Measurements from ENCODE around the gene TMEM129.

Gene TMEM129

GRCh38 chr4:1721003-1721665 lies at the start of gene TMEM129, which contains the start of gene TACC3:
TSS of gene TMEM129 (minus strand) at chr4:1721323. CDS start at chr4:1720837, 486 bp downstream.
TSS of gene TACC3 (plus strand) at chr4:1721521. CDS start at chr4:1723422, 1,901 bp downstream.
- peak; percentile 96 to 98 for DNase-seq

- no peak for DNase-seq
These were observed 49.7 kb upstream of the TMEM129 start for GRCh38 chr4:1770791-1771231.

DNA sequence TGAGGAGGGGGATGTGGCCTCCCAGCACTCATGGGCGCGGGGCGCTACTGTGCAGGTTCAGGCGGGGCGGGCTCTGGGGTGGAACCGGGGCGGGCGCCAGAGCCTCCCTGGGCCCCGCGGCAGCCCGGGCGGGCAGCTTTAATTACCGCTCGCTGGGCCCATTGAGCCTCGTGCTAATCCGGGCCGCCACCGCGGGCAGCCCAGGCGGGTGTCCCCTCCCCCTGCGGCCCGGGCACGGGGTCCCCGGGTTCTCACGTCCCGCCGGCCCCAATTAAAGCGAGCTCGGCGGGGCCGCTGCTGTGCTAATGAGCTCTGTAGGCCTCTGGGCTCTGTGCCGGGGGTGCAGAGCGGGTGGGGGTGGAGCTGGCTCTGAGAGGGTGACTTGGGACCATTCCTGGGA lies 49.1 kb upstream of the TMEM129 start:
- no peak for DNase-seq

DNA sequence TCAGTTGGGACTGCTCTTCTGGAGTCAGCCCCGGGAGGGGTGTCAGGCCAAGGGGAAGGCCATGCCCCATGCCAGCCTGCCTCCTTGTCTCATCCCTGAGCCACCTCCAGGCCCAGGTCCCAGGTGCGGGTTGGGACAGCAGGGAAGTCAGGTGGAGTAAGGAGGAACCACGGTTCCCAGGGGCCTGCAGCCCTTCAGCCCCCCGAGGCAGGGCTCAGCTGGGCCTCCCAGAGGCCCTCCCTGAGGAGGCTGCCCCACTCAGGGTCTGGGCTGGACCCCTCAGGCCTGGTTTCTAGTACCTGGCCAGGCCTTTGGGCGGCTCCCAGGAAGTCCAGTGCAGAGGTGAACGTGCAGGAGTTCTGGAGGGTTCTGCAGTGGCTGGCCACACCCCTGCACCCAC lies 48.6 kb upstream of the TMEM129 start:
- no peak for DNase-seq

GRCh38 chr4:1768367-1769034 lies 47.4 kb upstream of the TMEM129 start:
- no peak for DNase-seq

DNA sequence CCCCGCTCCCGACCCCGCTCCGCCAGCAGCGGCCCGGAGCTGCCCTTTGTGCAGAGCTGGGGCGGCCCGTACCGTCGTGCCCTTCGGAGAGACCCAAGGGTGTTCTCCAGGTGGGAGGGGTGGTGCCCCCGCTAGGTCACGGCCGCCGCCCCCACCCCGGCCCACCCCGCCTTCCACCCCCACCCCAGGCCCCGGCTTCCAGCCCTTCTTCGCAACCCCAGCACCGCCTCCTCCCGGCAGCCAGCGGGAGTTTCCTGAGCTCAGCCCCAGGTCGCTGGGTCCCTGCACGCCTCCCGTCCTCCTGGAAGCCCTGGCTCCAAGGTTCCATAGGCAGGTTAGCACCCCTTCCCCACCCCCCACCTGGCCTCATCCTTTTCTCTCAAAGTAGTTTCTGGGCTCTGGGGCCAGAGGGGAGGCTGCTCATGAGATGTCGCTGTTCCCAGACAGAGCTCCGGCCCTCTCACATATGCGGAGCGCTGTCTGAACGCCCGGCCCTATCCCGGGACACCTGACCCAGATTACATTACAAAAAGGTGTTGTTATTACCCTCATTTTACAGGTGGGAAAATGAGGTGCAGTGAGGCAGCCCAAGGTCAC lies 46.7 kb upstream of the TMEM129 start:
- peak in 1 of 2 donors; percentile 26 for DNase-seq

- DNase-seq = peak in 1 of 2 donors; percentile 25
These were observed 46.1 kb upstream of the TMEM129 start for GRCh38 chr4:1767061-1767769.

- DNase-seq = no peak
These were observed 45.3 kb upstream of the TMEM129 start for GRCh38 chr4:1766106-1767060.

GRCh38 chr4:1765409-1766072 lies 44.4 kb upstream of the TMEM129 start:
- DNase-seq = no peak

DNA sequence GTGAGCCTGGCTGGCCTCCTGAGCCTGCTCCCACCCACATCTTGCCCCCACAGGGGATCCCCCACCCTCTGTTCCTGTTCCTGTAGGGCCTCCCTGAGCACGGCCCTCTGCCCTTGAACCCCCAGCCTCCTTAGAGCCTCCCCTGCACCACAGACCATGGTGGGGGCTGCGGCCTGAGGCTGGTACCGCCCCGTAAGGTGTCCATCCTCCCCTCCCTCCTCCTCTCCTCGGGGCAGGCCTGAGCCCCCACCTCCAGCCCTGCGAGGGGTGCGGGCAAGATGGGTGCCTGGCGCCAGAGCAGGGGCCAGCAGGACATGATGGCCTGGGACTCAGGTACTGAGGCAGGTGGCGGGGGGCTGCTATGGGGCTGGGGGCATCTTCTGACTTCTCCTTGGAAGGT lies 43.5 kb upstream of the TMEM129 start:
- DNase-seq = no peak

GRCh38 chr4:1763550-1764080 lies 42.5 kb upstream of the TMEM129 start:
- DNase-seq = no peak

GRCh38 chr4:1763070-1763549 lies 42.0 kb upstream of the TMEM129 start:
- no peak for DNase-seq

DNA sequence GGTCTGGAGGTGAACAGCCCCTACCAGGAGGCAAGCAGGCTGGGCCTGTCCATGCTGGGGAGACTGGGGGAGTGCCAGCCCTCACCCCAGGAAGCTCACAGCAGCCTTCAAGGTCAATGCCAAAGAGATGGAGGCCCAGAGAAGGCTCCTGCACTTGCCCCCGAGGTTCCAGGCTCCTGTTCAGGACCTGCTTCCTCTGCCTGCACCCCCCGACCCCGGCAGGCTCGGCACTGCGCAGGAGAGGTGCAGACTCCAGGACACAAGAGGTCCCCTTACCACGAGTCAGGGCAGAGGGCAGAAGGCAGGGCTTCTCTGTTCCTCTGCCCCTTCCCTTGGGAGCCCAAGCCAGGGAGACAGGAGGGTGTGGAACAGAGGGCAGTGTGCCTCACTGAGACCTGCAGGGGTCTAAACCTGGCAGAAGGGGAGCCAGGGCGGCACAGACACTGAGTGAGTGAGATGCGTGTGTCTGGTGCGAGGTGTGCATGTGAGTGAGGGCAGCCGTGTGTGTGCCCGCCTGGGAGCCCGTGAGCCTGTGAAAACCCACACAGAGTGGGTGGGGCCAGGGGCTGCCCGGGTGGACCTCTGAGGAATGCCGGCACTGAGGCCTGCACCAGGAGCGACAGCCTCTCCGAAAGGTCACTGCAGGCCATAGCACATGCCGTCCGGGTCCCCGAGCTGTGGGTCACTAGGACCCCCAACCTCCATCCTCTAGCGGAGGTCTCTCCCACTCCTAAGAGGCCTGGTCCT lies 41.3 kb upstream of the TMEM129 start:
- no peak for DNase-seq

GRCh38 chr4:1761130-1761689 lies 40.1 kb upstream of the TMEM129 start:
- no peak for DNase-seq

DNA sequence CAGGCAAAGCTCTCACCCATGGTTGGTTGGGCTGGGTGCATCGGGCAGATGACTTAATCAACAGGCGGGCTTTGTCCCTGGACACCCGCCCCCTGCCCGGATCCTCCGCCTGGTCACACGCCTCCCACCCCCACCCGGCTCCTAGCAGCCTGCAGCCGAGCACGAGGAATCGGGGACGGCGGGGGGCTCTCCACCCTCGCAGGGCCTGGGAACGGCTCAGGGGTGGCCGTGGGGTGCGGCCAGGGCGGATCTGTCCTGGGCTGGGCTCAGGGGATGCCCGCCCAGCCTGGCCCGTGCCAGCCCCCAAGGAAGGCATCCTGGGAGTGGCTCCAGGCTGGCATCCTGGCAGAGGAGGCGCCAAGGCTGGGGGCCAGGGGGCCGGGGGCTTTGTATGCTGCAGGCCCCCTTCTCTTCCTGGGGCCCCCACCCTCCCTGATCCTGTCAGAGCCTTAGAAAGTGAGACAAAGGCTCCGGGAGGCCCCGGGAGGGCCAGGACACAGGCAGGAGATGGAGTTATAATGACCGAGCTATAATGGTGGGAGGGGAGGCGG lies 39.5 kb upstream of the TMEM129 start:
- no peak for DNase-seq

GRCh38 chr4:1759818-1760223 lies 38.7 kb upstream of the TMEM129 start:
- no peak for DNase-seq

GRCh38 chr4:1759170-1759817 lies 38.2 kb upstream of the TMEM129 start:
- DNase-seq = no peak

DNA sequence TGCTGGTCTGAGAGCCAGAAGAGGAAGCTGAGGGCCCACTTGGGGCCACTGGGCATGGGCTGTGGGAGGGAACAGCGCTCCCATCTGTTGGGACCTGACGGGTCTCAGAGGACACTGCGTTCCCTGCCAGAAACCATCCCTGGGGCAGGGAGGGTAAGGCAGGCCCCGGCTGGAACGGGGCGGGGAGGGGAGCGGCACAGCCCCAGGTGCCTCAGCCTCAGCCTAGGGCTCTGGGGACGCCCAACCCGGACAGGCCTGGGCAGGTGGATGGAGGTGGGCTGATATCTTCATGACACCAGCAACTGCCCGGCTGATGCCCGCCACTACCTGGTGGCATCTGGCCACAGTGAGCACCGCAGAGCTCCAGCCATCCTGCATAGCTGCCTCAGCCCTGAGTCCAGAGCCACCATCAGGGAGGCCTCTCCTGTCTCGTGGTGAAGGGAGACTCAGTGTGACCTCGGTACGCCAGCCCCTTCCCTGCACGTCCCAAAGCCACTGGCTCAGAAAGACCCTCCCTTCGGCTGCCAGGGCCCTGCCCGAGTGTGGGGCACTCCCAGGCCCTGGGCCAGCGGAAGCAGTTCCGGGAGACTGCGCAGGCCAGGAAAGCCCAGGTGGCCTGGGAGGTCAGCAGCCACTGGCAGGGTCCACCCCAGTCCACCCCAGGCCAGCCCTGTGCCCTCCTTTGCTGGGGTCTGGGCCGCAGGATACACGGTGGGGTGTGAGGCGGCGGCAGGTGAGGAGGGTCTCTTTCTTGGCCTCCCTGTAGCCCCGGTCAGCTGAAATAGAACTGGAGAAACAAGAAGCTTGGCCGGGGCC lies 37.4 kb upstream of the TMEM129 start:
- no peak for DNase-seq

Data from CD4-positive, alpha-beta T cell treated with Interleukin-1 beta for 1 hour (primary cell).